CD4-positive, alpha-beta T cell (primary cell): ENCODE data around the gene PSD. TPM values are rescaled to one million over a fixed set of nuclear protein-coding genes. Genes with fewer than 3 reads are reported as not detected.

Experiments used
- ATAC-seq: fragments of 200-7000 bp; cut with Tn5 transposase; one replicate; pipeline ENCODE4 v1.10.0; 2022; ENCODE audit warnings: mild to moderate bottlenecking; ENCODE audit not compliant: poor library complexity
- CTCF ChIA-PET: fragments of 350-600 bp; sonication (Branson Sonifier 250); formaldehyde crosslinking; loops from one replicate; lab custom pipeline; 2021; ENCODE audit warnings: antibody characterized with exemption, inconsistent platforms; lab: Charles Lee
- POLR2A ChIA-PET: fragments of 350-600 bp; sonication (Branson Sonifier 250); formaldehyde crosslinking; loops from one replicate; lab custom pipeline; 2021; ENCODE audit warnings: antibody characterized with exemption, inconsistent platforms; lab: Charles Lee
- DNase-seq, 14 experiments: peaks; one replicate each; pipeline ENCODE4 v3.0.0-alpha.2; 2013 to 2020; ENCODE audit warnings: mixed read lengths in 2 of 14
- H3K27ac ChIP-seq, 2 donors: one replicate each; pipeline versions ENCODE4 v1.5.1 to v1.7.0; 2013; ENCODE audit warnings: low read length in 2 of 2, low read depth in 1 of 2, mild to moderate bottlenecking in 1 of 2
- H3K27me3 ChIP-seq, 2 experiments: 1 replicate in 1 of 2; 2 replicates in 1 of 2; pipeline versions ENCODE4 v1.6.1 to v1.7.0; 2013; ENCODE audit warnings: low read length in 2 of 2, control low read depth in 1 of 2, mild to moderate bottlenecking in 1 of 2, moderate library complexity in 1 of 2; ENCODE audit not compliant: insufficient read depth in 2 of 2, control insufficient read depth in 1 of 2
- H3K36me3 ChIP-seq: one replicate; pipeline ENCODE4 v1.6.1; 2013; ENCODE audit warnings: low read length, control low read depth; ENCODE audit not compliant: insufficient read depth
- H3K4me1 ChIP-seq: one replicate; pipeline ENCODE4 v1.6.1; 2013; ENCODE audit warnings: low read length, control low read depth; ENCODE audit not compliant: insufficient read depth
- H3K4me3 ChIP-seq: one replicate; pipeline ENCODE4 v1.5.1; 2013; ENCODE audit warnings: mild to moderate bottlenecking, low read length, moderate library complexity
- H3K9me3 ChIP-seq, 2 experiments: 1 replicate in 1 of 2; 2 replicates in 1 of 2; pipeline versions ENCODE4 v1.6.1 to v1.7.0; 2013; ENCODE audit warnings: low read length in 2 of 2, mild to moderate bottlenecking in 2 of 2, control low read depth in 1 of 2, moderate library complexity in 1 of 2; ENCODE audit not compliant: control insufficient read depth in 1 of 2, insufficient read depth in 1 of 2
- H3K27ac Mint-ChIP-seq: one replicate; pipeline ENCODE4 v1.8.0; 2020; ENCODE audit warnings: mixed read lengths
- H3K27me3 Mint-ChIP-seq: one replicate; pipeline ENCODE4 v1.8.0; 2021; ENCODE audit warnings: mixed read lengths
- H3K36me3 Mint-ChIP-seq: one replicate; pipeline ENCODE4 v1.8.0; 2021; ENCODE audit warnings: low read depth, mixed read lengths
- H3K4me1 Mint-ChIP-seq: one replicate; pipeline ENCODE4 v1.8.0; 2021; ENCODE audit warnings: low read depth, mixed read lengths
- H3K4me3 Mint-ChIP-seq: one replicate; pipeline ENCODE4 v1.8.0; 2020; ENCODE audit warnings: mild to moderate bottlenecking, mixed read lengths
- H3K9me3 Mint-ChIP-seq: one replicate; pipeline ENCODE4 v1.8.0; 2020; ENCODE audit warnings: mixed read lengths
- CTCF ChIP-seq: fragments of 200-600 bp; IDR thresholded peaks from one replicate; pipeline ENCODE4 v1.8.0; 2022; ENCODE audit warnings: antibody characterized with exemption, mild to moderate bottlenecking
- intact Hi-C, 2 experiments: fragments of 100-400 bp; cut with DNase I in 1 of 2; cut with micrococcal nuclease in 1 of 2; formaldehyde crosslinking; loops; one replicate each; pipeline versions ENCODE4 v1.15.1 to v1.9.0; 2023 to 2025; cut with DNase I, micrococcal nuclease
- total RNA-seq, 174 experiments: library from RNA in 2 of 174; stranded (reverse) in 2 of 174; gene quantifications; one replicate each; pipeline ENCODE4 v1.2.3 and lab custom pipeline; 2021 to 2026

The PSD gene
- total RNA-seq, 2 experiments from 2014 or later, result 16.7 to 17.8 TPM

GRCh38 chr10:102413053-102413705 lies 5.4 kb downstream of the PSD start:
- no peak overlapping the region for H3K4me3 ChIP-seq
- H3K4me1 ChIP-seq, result peaks cover 45% of the 10 kb centered on the region
- Mint-ChIP-seq H3K27me3 (peaks cover 63% of the 10 kb centered on the region), H3K27ac (peak overlapping the region; percentile 52), H3K36me3 (peaks cover 7% of the 10 kb centered on the region), H3K9me3 (no peaks in the 10 kb centered on the region), H3K4me3 (peak overlapping the region; percentile 51), H3K4me1 (peaks cover 32% of the 10 kb centered on the region)
- H3K36me3 ChIP-seq, result no peaks in the 10 kb centered on the region
- peaks cover 26 to 34% of the 10 kb centered on the region in 2 experiments for H3K27me3 ChIP-seq
- ChIA-PET POLR2A (interaction anchor here (1.0 to 1.7 kb wide), 4 partner anchors 13 to 37 kb away, joined by 3 to 5 read pairs (median 4); partner anchors contain the start of gene CUEDC2), CTCF (interaction anchor here (1.3 to 2.5 kb wide), 2 partner anchors 9 to 14 kb away, joined by 5 to 7 read pairs; no protein-coding TSS in a partner anchor)
- ATAC-seq (no peak), DNase-seq (peak in 5 of 14 experiments; percentile 35 to 79 (median 57))
- no peak overlapping the region for H3K27ac ChIP-seq
- intact Hi-C loops, result no loop called here
- H3K9me3 ChIP-seq, result peaks cover 0 to 21% of the 10 kb centered on the region in 2 experiments
- no peak for TF ChIP-seq CTCF

- ATAC-seq, result no peak
- H3K27ac Mint-ChIP-seq, result peak overlapping the region; percentile 52
- no peak for TF ChIP-seq CTCF
- no peak overlapping the region for H3K4me3 ChIP-seq
- no peak overlapping the region for H3K4me3 Mint-ChIP-seq
- DNase-seq, result peak in 1 of 14 experiments; percentile 28
- H3K36me3 Mint-ChIP-seq, result peaks cover 7% of the 10 kb centered on the region
- H3K4me1 ChIP-seq, result peaks cover 53% of the 10 kb centered on the region
- POLR2A ChIA-PET, result interaction anchor here (1.2 to 1.7 kb wide), 3 partner anchors 13 to 38 kb away, joined by 3 to 5 read pairs (median 4); partner anchors contain the start of gene CUEDC2
- no peaks in the 10 kb centered on the region for H3K36me3 ChIP-seq
- H3K27me3 Mint-ChIP-seq, result peaks cover 56% of the 10 kb centered on the region
- intact Hi-C loops, result no loop called here
- H3K9me3 ChIP-seq, result peaks cover 0 to 22% of the 10 kb centered on the region in 2 experiments
- no peaks in the 10 kb centered on the region for H3K9me3 Mint-ChIP-seq
- no peak overlapping the region for H3K27ac ChIP-seq
- CTCF ChIA-PET, result interaction anchor here (1.2 to 2.5 kb wide), 4 partner anchors 10 to 67 kb away, joined by 4 to 7 read pairs (median 4); no protein-coding TSS in a partner anchor
- peaks cover 17 to 31% of the 10 kb centered on the region in 2 experiments for H3K27me3 ChIP-seq
- H3K4me1 Mint-ChIP-seq, result peaks cover 41% of the 10 kb centered on the region
Measured at GRCh38 chr10:102412293-102412692, 6.3 kb downstream of the PSD start.

- ATAC-seq (no peak), DNase-seq (peak in 1 of 14 experiments; percentile 31)
- no peak overlapping the region for H3K4me3 ChIP-seq
- no peak for TF ChIP-seq CTCF
- H3K27me3 ChIP-seq, result peaks cover 11 to 28% of the 10 kb centered on the region in 2 experiments
- peaks cover 53% of the 10 kb centered on the region for H3K4me1 ChIP-seq
- intact Hi-C loops, result no loop called here
- H3K27ac Mint-ChIP-seq, result peak overlapping the region; percentile 80
- H3K27me3 Mint-ChIP-seq, result peaks cover 51% of the 10 kb centered on the region
- peak overlapping the region; percentile 85 for H3K4me3 Mint-ChIP-seq
- peaks cover 47% of the 10 kb centered on the region for H3K4me1 Mint-ChIP-seq
- no peaks in the 10 kb centered on the region for H3K36me3 ChIP-seq
- POLR2A ChIA-PET, result interaction anchor here (1.0 to 3.0 kb wide), 6 partner anchors 10 to 39 kb away, joined by 3 to 48 read pairs (median 4); partner anchors contain the start of genes CUEDC2 and FBXL15
- CTCF ChIA-PET, result interaction anchor here (1.2 to 2.7 kb wide), 4 partner anchors 11 to 68 kb away, joined by 4 to 13 read pairs (median 6); no protein-coding TSS in a partner anchor
- peaks cover 0 to 19% of the 10 kb centered on the region in 2 experiments for H3K9me3 ChIP-seq
- H3K9me3 Mint-ChIP-seq, result no peaks in the 10 kb centered on the region
- peaks cover 7% of the 10 kb centered on the region for H3K36me3 Mint-ChIP-seq
- no peak overlapping the region for H3K27ac ChIP-seq
Measured at GRCh38 chr10:102411341-102412255, 7.0 kb downstream of the PSD start.
